ENCODE measurements around the gene FDXACB1.

The FDXACB1 gene

GRCh38 chr11:111878385-111878848 lies 548 bp downstream of the FDXACB1 start:
- TF ChIP-seq MYC (IDR thresholded peaks at IDR 0.05; ENCODE audit: low read depth, low read length): no peak
- TF ChIP-seq, protein P1, sequence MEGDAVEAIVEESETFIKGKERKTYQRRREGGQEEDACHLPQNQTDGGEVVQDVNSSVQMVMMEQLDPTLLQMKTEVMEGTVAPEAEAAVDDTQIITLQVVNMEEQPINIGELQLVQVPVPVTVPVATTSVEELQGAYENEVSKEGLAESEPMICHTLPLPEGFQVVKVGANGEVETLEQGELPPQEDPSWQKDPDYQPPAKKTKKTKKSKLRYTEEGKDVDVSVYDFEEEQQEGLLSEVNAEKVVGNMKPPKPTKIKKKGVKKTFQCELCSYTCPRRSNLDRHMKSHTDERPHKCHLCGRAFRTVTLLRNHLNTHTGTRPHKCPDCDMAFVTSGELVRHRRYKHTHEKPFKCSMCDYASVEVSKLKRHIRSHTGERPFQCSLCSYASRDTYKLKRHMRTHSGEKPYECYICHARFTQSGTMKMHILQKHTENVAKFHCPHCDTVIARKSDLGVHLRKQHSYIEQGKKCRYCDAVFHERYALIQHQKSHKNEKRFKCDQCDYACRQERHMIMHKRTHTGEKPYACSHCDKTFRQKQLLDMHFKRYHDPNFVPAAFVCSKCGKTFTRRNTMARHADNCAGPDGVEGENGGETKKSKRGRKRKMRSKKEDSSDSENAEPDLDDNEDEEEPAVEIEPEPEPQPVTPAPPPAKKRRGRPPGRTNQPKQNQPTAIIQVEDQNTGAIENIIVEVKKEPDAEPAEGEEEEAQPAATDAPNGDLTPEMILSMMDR (IDR thresholded peaks at IDR 0.05; ENCODE audit: low read depth, low read length): no peak
- TF ChIP-seq POLR2A (IDR thresholded peaks at IDR 0.05; ENCODE audit: extremely low read depth, insufficient read length): no peak
- TF ChIP-seq, protein P2, sequence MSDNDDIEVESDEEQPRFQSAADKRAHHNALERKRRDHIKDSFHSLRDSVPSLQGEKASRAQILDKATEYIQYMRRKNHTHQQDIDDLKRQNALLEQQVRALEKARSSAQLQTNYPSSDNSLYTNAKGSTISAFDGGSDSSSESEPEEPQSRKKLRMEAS (IDR thresholded peaks at IDR 0.05; ENCODE audit: low read depth, low read length): no peak
- no peak for DNase-seq (ENCODE audit: low read depth)
- peak overlapping the region; percentile 91 for H3K4me3 ChIP-seq (ENCODE audit: low read depth, low read length)

- peak; percentile 20 for DNase-seq (ENCODE audit: low read depth)
- H3K4me3 ChIP-seq (ENCODE audit: low read depth, low read length): peak overlapping the region; percentile 78
- TF ChIP-seq MYC (IDR thresholded peaks at IDR 0.05; ENCODE audit: low read depth, low read length) (no peak), POLR2A (IDR thresholded peaks at IDR 0.05; ENCODE audit: extremely low read depth, insufficient read length) (no peak)
- TF ChIP-seq, protein P2 (IDR thresholded peaks at IDR 0.05; ENCODE audit: low read depth, low read length): no peak
- TF ChIP-seq, protein P1 (IDR thresholded peaks at IDR 0.05; ENCODE audit: low read depth, low read length): no peak
Observed at GRCh38 chr11:111871693-111872161, 7.2 kb downstream of the FDXACB1 start.

- peak within 1 kb of the TSS; percentile 78 for H3K4me3 ChIP-seq (ENCODE audit: low read depth, low read length)
- TF ChIP-seq MYC (IDR thresholded peaks at IDR 0.05; ENCODE audit: low read depth, low read length): 0 out of 2 replicates have a peak, but pooled peaks have one; percentile 34
- TF ChIP-seq, protein P1 (IDR thresholded peaks at IDR 0.05; ENCODE audit: low read depth, low read length): no peak
- TF ChIP-seq, protein P2 (IDR thresholded peaks at IDR 0.05; ENCODE audit: low read depth, low read length): peak; percentile 55
- TF ChIP-seq POLR2A (IDR thresholded peaks at IDR 0.05; ENCODE audit: extremely low read depth, insufficient read length): peak; percentile 52
- peak; percentile 90 for DNase-seq (ENCODE audit: low read depth)
Observed at GRCh38 chr11:111870886-111871692, 7.9 kb downstream of the FDXACB1 start, which contains the start of gene ALG9. Gene ALG9 (minus strand): TSS chr11:111871581. CDS start chr11:111871482, 99 bp downstream.

DNA sequence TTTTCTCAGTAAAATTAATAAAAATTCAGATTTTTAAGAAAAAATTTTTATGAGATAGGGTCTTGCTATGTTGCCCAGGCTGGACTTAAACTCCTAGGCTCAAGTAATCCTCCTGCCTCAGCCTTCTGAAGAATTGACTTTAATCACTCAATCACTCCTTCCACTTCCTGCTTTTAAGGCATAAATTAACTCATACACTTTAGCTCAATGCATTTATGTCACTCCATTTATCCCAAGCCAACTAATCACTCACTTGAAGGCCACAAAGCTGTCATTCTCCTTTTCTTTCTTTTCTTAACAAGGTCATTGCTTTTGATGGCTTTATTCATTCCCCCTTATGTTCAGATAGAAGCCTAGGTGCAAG lies 8.5 kb downstream of the FDXACB1 start:
- TF ChIP-seq POLR2A (IDR thresholded peaks at IDR 0.05; ENCODE audit: extremely low read depth, insufficient read length) (no peak), MYC (IDR thresholded peaks at IDR 0.05; ENCODE audit: low read depth, low read length) (no peak)
- TF ChIP-seq, protein P1 (IDR thresholded peaks at IDR 0.05; ENCODE audit: low read depth, low read length): no peak
- TF ChIP-seq, protein P2 (IDR thresholded peaks at IDR 0.05; ENCODE audit: low read depth, low read length): no peak
- H3K4me3 ChIP-seq (ENCODE audit: low read depth, low read length): peak overlapping the region; percentile 78
- DNase-seq (ENCODE audit: low read depth): no peak

DNA sequence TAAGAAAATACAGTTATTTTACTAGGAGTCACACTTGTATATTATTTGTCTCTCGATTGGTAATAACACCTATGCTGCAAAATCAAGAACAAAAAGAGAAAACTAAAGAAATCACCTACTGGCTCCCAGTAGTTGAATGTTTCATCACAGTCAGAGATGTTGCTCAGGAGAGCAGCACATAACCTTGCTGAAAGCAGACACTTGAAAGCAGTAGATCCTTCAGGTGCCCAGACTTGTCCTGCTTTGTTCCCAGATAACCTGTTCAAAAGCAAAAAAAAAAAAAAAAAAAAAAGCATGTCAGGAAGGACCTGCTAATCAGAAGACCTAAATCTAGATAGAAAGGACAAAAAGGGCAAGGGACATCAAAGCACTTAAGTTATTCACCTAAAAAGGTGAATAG lies 8.9 kb downstream of the FDXACB1 start:
- TF ChIP-seq, protein P2 (IDR thresholded peaks at IDR 0.05; ENCODE audit: low read depth, low read length): no peak
- TF ChIP-seq POLR2A (IDR thresholded peaks at IDR 0.05; ENCODE audit: extremely low read depth, insufficient read length) (no peak), MYC (IDR thresholded peaks at IDR 0.05; ENCODE audit: low read depth, low read length) (no peak)
- TF ChIP-seq, protein P1 (IDR thresholded peaks at IDR 0.05; ENCODE audit: low read depth, low read length): no peak
- peak overlapping the region; percentile 78 for H3K4me3 ChIP-seq (ENCODE audit: low read depth, low read length)
- DNase-seq (ENCODE audit: low read depth): no peak

All from NB4 (cell line).